K562 (cell line): ENCODE measurements around the gene RARA. TPM values are rescaled to one million over a fixed set of nuclear protein-coding genes. Genes with fewer than 3 reads are reported as not detected.

Source experiments
- ATAC-seq: fragments of 200-7000 bp; cut with Tn5 transposase; 3 replicates; pipeline ENCODE4 v1.9.1; 2020; ENCODE audit warnings: moderate library complexity
- BruUV-seq: library from RNA; stranded (reverse); fragments of 400-500 nt; replicated peaks from 2 replicates; lab custom pipeline; 2021; lab: Mats Ljungman, UMichigan
- CTCF ChIA-PET: fragments of 300-600 bp; formaldehyde crosslinking; extraction: SDS; loops from one replicate; lab custom pipeline; 2021; ENCODE audit warnings: low intra/inter-chr PET ratio; lab: Yijun Ruan, JAX
- POLR2A ChIA-PET: fragments of 300-600, 350-650 bp; sonication (Branson Sonifier 250); formaldehyde crosslinking; extraction: SDS; loops from one replicate; lab custom pipeline; 2021; ENCODE audit warnings: antibody characterized with exemption, inconsistent platforms; lab: Yijun Ruan, JAX
- DNase-seq, 4 experiments: peaks; one replicate each; pipeline versions ENCODE4 v3.0.0 to v3.0.0-alpha.2; 2011 to 2018; ENCODE audit warnings: low spot score in 3 of 4, mixed read lengths in 3 of 4; ENCODE audit errors: extremely low read depth in 1 of 4
- FAIRE-seq: peaks from 2 replicates; lab custom pipeline; 2011; peaks lifted over from hg19 to GRCh38; lab: Jason Lieb, UNC
- H2AFZ ChIP-seq: 2 replicates; pipeline ENCODE4 v1.6.0; 2011; ENCODE audit warnings: low read depth, low read length, control low read depth, inconsistent platforms
- H3K27ac ChIP-seq: fragments of 200-600 bp; 3 replicates; pipeline ENCODE4 v1.8.0; 2011; ENCODE audit warnings: low read depth, mild to moderate bottlenecking, control low read depth, inconsistent platforms, low read length, moderate library complexity, mixed read lengths; ENCODE audit errors: extremely low read depth
- H3K27me3 ChIP-seq, 2 experiments: fragments of 300-600 bp in 1 of 2; 2 replicates in 1 of 2; 3 replicates in 1 of 2; pipeline versions ENCODE4 v1.6.0 to v1.8.0; 2011; ENCODE audit warnings: inconsistent platforms in 2 of 2, low read length in 2 of 2, mild to moderate bottlenecking in 1 of 2, mixed read lengths in 1 of 2, moderate library complexity in 1 of 2; ENCODE audit not compliant: control insufficient read depth in 2 of 2, insufficient read depth in 2 of 2
- H3K36me3 ChIP-seq: fragments of 300-600 bp; 3 replicates; pipeline ENCODE4 v1.8.0; 2011; ENCODE audit warnings: mild to moderate bottlenecking, low read length, inconsistent platforms; ENCODE audit not compliant: control insufficient read depth, insufficient read depth
- H3K4me1 ChIP-seq, 2 experiments: fragments of 200-600 bp in 1 of 2; replicated peaks in 1 of 2; 2 replicates in 1 of 2; 3 replicates in 1 of 2; pipeline versions ENCODE4 v1.5.1 to v1.8.0; 2011; ENCODE audit warnings: inconsistent platforms in 2 of 2, low read length in 2 of 2, mild to moderate bottlenecking in 1 of 2, mixed read lengths in 1 of 2, moderate library complexity in 1 of 2; ENCODE audit not compliant: control insufficient read depth in 2 of 2, insufficient read depth in 2 of 2
- H3K4me2 ChIP-seq: 2 replicates; pipeline ENCODE4 v1.6.1; 2011; ENCODE audit warnings: low read length, control low read depth, inconsistent platforms, mixed read lengths; ENCODE audit not compliant: insufficient read depth
- H3K4me3 ChIP-seq: fragments of 200-600 bp; sonication (generic), shearing (Covaris generic); 2 replicates; pipeline ENCODE4 v1.5.1; 2016; ENCODE audit warnings: control low read depth, inconsistent platforms
- H3K79me2 ChIP-seq: fragments of 200-600 bp; 3 replicates; pipeline ENCODE4 v1.8.0; 2011; ENCODE audit warnings: low read length, inconsistent platforms; ENCODE audit not compliant: control insufficient read depth, insufficient read depth
- H3K9ac ChIP-seq, 2 experiments: 2 replicates each; pipeline versions ENCODE4 v1.6.0 to v1.6.1; 2011; ENCODE audit warnings: low read depth in 2 of 2, low read length in 2 of 2, control low read depth in 1 of 2, inconsistent platforms in 1 of 2, mild to moderate bottlenecking in 1 of 2, mixed read lengths in 1 of 2; ENCODE audit not compliant: insufficient read depth in 1 of 2
- H3K9me1 ChIP-seq: one replicate; pipeline ENCODE4 v1.6.0; 2011; ENCODE audit warnings: inconsistent platforms, mild to moderate bottlenecking, low read length, moderate library complexity; ENCODE audit not compliant: control insufficient read depth, insufficient read depth
- H3K9me3 ChIP-seq: replicated peaks from 2 replicates; pipeline ENCODE4 v1.5.1; 2011; ENCODE audit warnings: low read depth, low read length, inconsistent platforms; ENCODE audit not compliant: control insufficient read depth, insufficient read depth
- H4K20me1 ChIP-seq: replicated peaks from 2 replicates; pipeline ENCODE4 v1.6.1; 2011; ENCODE audit warnings: low read length, inconsistent platforms, mixed read lengths; ENCODE audit not compliant: control insufficient read depth, insufficient read depth
- BRCA1 ChIP-seq, 2 experiments: fragments of 450-650 bp in 1 of 2; sonication (generic) in 1 of 2; formaldehyde crosslinking in 1 of 2; IDR thresholded peaks; 2 replicates each; pipeline versions ENCODE4 v1.5.0 to v1.6.1; 2017 to 2020; ENCODE audit warnings: mild to moderate bottlenecking in 1 of 2, missing genetic modification reagents in 1 of 2
- CGGBP1 ChIP-seq: fragments of 250-450 bp; sonication (Bioruptor Pico); IDR thresholded peaks from 2 replicates; pipeline ENCODE4 v1.9.0; 2021; ENCODE audit warnings: mild to moderate bottlenecking
- IFI16 ChIP-seq: fragments of 250-450 bp; sonication (Bioruptor Pico); IDR thresholded peaks from 2 replicates; pipeline ENCODE4 v2.1.2; 2022; ENCODE audit warnings: mild to moderate bottlenecking, inconsistent platforms
- MAFG ChIP-seq: fragments of 450-650 bp; conservative IDR thresholded peaks from 2 replicates; pipeline ENCODE4 v1.6.1; 2016; ENCODE audit warnings: missing genetic modification characterization, missing compliant biosample characterization
- ZNF232 ChIP-seq: sonication (generic); formaldehyde crosslinking; IDR thresholded peaks from 2 replicates; pipeline ENCODE4 v1.8.0; 2022; ENCODE audit warnings: mild to moderate bottlenecking, missing genetic modification reagents
- ZNF384 ChIP-seq: IDR thresholded peaks from 2 replicates; pipeline ENCODE4 v1.6.1; 2012; ENCODE audit warnings: low read depth, low read length, improper control_type of control experiment
- WGBS: fragments of 100-300 bp; shearing (Covaris generic); methylation state at CpG from one replicate; pipeline ENCODE4 v1.1.6; 2016; ENCODE audit warnings: low coverage, mixed read lengths; ENCODE audit not compliant: insufficient coverage; ENCODE audit errors: missing lambda C conversion rate; 5-methylcytosine and 5-hydroxymethylcytosine counted together
- in situ Hi-C: fragments of 300-500 bp; cut with MboI; formaldehyde crosslinking; loops from 4 replicates; pipeline ENCODE4 v1.15.0; 2018; ENCODE audit warnings: inconsistent platforms, mixed read lengths
- intact Hi-C: fragments of 100-400 bp; cut with micrococcal nuclease; formaldehyde crosslinking; loops from 2 replicates; pipeline ENCODE4 v1.14.2; 2022
- polyA plus RNA-seq, 8 experiments: library from polyadenylated mRNA; depleted of rRNA in 4 of 8; stranded (reverse) in 5 of 8; unstranded in 3 of 8; fragments of >200 nt; fragmentation: Nextera tagmentation in 2 of 8; fragmentation: Illumina TruSeq in 1 of 8; extraction: Ambion mirVana in 2 of 8; extraction: Trizol in 1 of 8; gene quantifications; 2 replicates each; pipeline versions ENCODE4 v1.2.1 to v1.2.3, GENCODE V29; 2011 to 2014; ENCODE audit warnings: inconsistent platforms in 1 of 8, missing spikeins in 1 of 8
- total RNA-seq, 7 experiments: library from RNA; depleted of rRNA in 6 of 7; stranded (reverse); fragments of >200 nt in 6 of 7; fragmentation: Illumina TruSeq in 2 of 7; extraction: Trizol in 2 of 7; gene quantifications; 2 replicates each; pipeline versions ENCODE4 v1.2.1 to v1.2.3, GENCODE V29; 2011 to 2021; ENCODE audit warnings: low replicate concordance in 1 of 7
- TF ChIP-seq, protein P1 (sequence below): fragments of 450-650 bp; IDR thresholded peaks from one replicate; pipeline ENCODE4 v1.6.1; 2018; ENCODE audit warnings: mild to moderate bottlenecking, moderate library complexity; ENCODE audit not compliant: partially characterized antibody

Gene RARA
- total and polyA plus RNA-seq, 9 of the 15 experiments (the other 6 are each of a cell fraction or from before 2014, with no cell fraction given), result 0.10 to 28.0 (median 7.9) TPM

DNA sequence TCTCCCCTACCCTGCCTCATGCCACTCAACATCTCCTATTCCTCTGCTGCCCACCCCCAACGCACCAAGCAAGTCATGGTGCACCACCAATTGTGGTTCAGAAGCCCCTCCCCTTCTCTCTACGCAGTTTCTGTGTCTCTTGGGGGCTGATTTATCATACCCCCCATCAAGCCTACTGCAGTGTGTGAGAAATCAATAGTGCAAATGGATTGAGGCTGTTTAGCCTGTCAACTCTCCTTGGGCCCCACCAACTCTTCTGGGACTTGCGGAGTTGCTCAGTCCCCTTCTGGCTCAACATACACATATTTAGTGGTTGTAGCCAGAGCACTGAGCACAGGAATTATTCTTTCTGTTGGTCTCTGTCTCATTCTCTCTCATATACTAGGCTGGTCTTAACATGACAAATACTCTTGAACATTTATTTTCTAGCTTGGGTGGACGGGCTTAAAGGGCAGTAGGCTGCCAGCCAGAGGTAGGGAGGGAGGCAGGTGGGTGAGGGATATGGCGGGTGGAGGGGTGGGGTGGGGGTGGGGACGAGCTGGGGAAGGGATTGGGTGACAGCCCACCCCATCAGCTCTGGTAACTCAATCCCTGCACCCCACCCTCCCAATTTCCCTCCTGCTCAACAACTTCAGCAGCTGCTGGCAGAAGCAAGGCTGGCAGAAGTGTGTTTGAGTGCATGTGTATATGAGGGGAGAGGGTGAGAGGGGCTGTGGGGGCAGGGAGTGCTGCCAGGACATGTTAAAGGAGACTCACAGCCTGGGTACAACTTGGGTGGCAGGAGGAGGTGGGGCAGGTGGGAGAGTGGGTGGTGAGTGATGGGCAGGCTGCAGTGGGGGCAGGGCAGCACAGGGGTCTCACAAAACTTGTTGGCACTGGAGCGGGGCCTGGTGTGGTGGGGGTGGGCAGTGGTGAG lies 4.9 kb downstream of the RARA start:
- H3K9me1 ChIP-seq, result no peaks in the 10 kb centered on the region
- ChIA-PET CTCF (no interaction called here), POLR2A (no interaction called here)
- H3K4me3 ChIP-seq, result no peak overlapping the region
- peaks cover 40 to 52% of the 10 kb centered on the region in 2 experiments for H3K4me1 ChIP-seq
- H3K79me2 ChIP-seq, result peaks cover 9% of the 10 kb centered on the region
- H3K36me3 ChIP-seq, result no peaks in the 10 kb centered on the region
- no peaks in the 10 kb centered on the region for H3K27me3 ChIP-seq
- FAIRE-seq, result no peak
- no peak overlapping the region for H3K27ac ChIP-seq
- ATAC-seq, result no peak
- no peaks in the 10 kb centered on the region for H3K9me3 ChIP-seq
- 52% methylated on average over 5 of the region's 7 CpGs for WGBS
- no peak overlapping the region for H3K4me2 ChIP-seq
- DNase-seq, result no peak
- no peak overlapping the region for H2AFZ ChIP-seq
- no peak for TF ChIP-seq MAFG (tag)
- no peak for TF ChIP-seq ZNF384
- TF ChIP-seq, protein P1, sequence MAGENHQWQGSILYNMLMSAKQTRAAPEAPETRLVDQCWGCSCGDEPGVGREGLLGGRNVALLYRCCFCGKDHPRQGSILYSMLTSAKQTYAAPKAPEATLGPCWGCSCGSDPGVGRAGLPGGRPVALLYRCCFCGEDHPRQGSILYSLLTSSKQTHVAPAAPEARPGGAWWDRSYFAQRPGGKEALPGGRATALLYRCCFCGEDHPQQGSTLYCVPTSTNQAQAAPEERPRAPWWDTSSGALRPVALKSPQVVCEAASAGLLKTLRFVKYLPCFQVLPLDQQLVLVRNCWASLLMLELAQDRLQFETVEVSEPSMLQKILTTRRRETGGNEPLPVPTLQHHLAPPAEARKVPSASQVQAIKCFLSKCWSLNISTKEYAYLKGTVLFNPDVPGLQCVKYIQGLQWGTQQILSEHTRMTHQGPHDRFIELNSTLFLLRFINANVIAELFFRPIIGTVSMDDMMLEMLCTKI, result no peak
- no peak for TF ChIP-seq ZNF232 (CRISPR knock-in tag)
- no peak for TF ChIP-seq BRCA1 (IDR thresholded peaks at IDR 0.05)
- no peak for TF ChIP-seq BRCA1 (CRISPR knock-in tag; IDR thresholded peaks at IDR 0.05)
- TF ChIP-seq IFI16 (CRISPR knock-in tag), result no peak
- TF ChIP-seq CGGBP1, result no peak
- intact Hi-C loops (no loop called here), in situ Hi-C loops (no loop called here)
- no peaks in the 10 kb centered on the region for H4K20me1 ChIP-seq
- BruUV-seq, result no TSS peak
- H3K9ac ChIP-seq, result no peak overlapping the region
